Endothelial cell of umbilical vein (primary cell): Measurements from ENCODE around the gene NRXN3. TPM values are rescaled to one million over a fixed set of nuclear protein-coding genes. Genes with fewer than 3 reads are reported as not detected.

ENCODE experiments used
- BruUV-seq: library from RNA; stranded (reverse); fragments of 400-500 nt; replicated peaks from 2 replicates; lab custom pipeline; 2021; lab: Mats Ljungman, UMichigan
- CTCF ChIA-PET: fragments of 300-600, 350-600 bp; sonication (Branson Sonifier 250); formaldehyde crosslinking; loops from one replicate; lab custom pipeline; 2021; ENCODE audit warnings: antibody characterized with exemption, inconsistent platforms; lab: Charles Lee
- POLR2A ChIA-PET: fragments of 300-600, 350-600 bp; sonication (Branson Sonifier 250); formaldehyde crosslinking; loops from one replicate; lab custom pipeline; 2021; ENCODE audit warnings: antibody characterized with exemption, inconsistent platforms; lab: Charles Lee
- DNase-seq: peaks from one replicate; pipeline ENCODE4 v3.0.0-alpha.2; 2011; ENCODE audit warnings: low read depth, low spot score
- FAIRE-seq: peaks from 2 replicates; lab custom pipeline; 2011; peaks lifted over from hg19 to GRCh38; lab: Jason Lieb, UNC
- H2AFZ ChIP-seq: 2 replicates; pipeline ENCODE4 v1.6.0; 2012; ENCODE audit warnings: low read depth, low read length, control low read depth, inconsistent platforms
- H3K27ac ChIP-seq: 2 replicates; pipeline ENCODE4 v1.5.1; 2011; ENCODE audit warnings: low read depth, mild to moderate bottlenecking, control low read depth, low read length, moderate library complexity; ENCODE audit not compliant: insufficient read depth
- H3K27me3 ChIP-seq, 2 experiments: 2 replicates each; pipeline versions ENCODE4 v1.6.0 to v1.6.1; 2011; ENCODE audit warnings: low read length in 2 of 2, mixed read lengths in 1 of 2; ENCODE audit not compliant: control insufficient read depth in 2 of 2, insufficient read depth in 2 of 2
- H3K36me3 ChIP-seq, 2 experiments: 2 replicates in 1 of 2; 3 replicates in 1 of 2; pipeline ENCODE4 v1.5.1; 2011; ENCODE audit warnings: low read length in 2 of 2, mild to moderate bottlenecking in 1 of 2, moderate library complexity in 1 of 2; ENCODE audit not compliant: control insufficient read depth in 2 of 2, insufficient read depth in 2 of 2; ENCODE audit errors: extremely low read depth in 1 of 2
- H3K4me1 ChIP-seq: 3 replicates; pipeline ENCODE4 v1.5.1; 2011; ENCODE audit warnings: mild to moderate bottlenecking, low read length; ENCODE audit not compliant: control insufficient read depth, insufficient read depth; ENCODE audit errors: extremely low read depth
- H3K4me2 ChIP-seq: 2 replicates; pipeline ENCODE4 v1.6.1; 2011; ENCODE audit warnings: low read length, control low read depth, mixed read lengths; ENCODE audit not compliant: insufficient read depth
- H3K4me3 ChIP-seq, 3 experiments: fragments of 200-600 bp in 1 of 3; sonication (generic), shearing (Covaris generic) in 1 of 3; replicated peaks in 1 of 3; 2 replicates each; pipeline ENCODE4 v1.5.1; 2011 to 2016; ENCODE audit warnings: control low read depth in 3 of 3, low read length in 3 of 3, mild to moderate bottlenecking in 2 of 3, inconsistent platforms in 1 of 3, low read depth in 1 of 3, moderate library complexity in 1 of 3; ENCODE audit not compliant: insufficient read depth in 1 of 3
- H3K79me2 ChIP-seq: 2 replicates; pipeline ENCODE4 v1.6.0; 2012; ENCODE audit warnings: low read length, inconsistent platforms; ENCODE audit not compliant: control insufficient read depth, insufficient read depth
- H3K9ac ChIP-seq: replicated peaks from 2 replicates; pipeline ENCODE3; 2011; ENCODE audit warnings: low read length, control low read depth; ENCODE audit not compliant: insufficient read depth; ENCODE audit errors: extremely low read depth
- H3K9me1 ChIP-seq: replicated peaks from 3 replicates; pipeline ENCODE4 v1.6.0; 2011; ENCODE audit warnings: mild to moderate bottlenecking, low read length; ENCODE audit not compliant: control insufficient read depth, insufficient read depth; ENCODE audit errors: extremely low read depth
- H3K9me3 ChIP-seq: replicated peaks from 2 replicates; pipeline ENCODE4 v1.5.1; 2012; ENCODE audit warnings: low read length, inconsistent platforms; ENCODE audit not compliant: control insufficient read depth, insufficient read depth
- H4K20me1 ChIP-seq: replicated peaks from 2 replicates; pipeline ENCODE3; 2011; ENCODE audit warnings: mild to moderate bottlenecking, low read length; ENCODE audit not compliant: control insufficient read depth, insufficient read depth; ENCODE audit errors: extremely low read depth
- EZH2 ChIP-seq: IDR thresholded peaks from 2 replicates; pipeline ENCODE4 v1.6.1; 2012; ENCODE audit warnings: borderline replicate concordance, low read depth, mild to moderate bottlenecking, moderate library complexity, low read length, inconsistent platforms; ENCODE audit not compliant: severe bottlenecking
- FOS ChIP-seq: IDR thresholded peaks from 2 replicates; pipeline ENCODE4 v1.6.1; 2011; ENCODE audit warnings: mild to moderate bottlenecking, low read length, moderate library complexity, borderline replicate concordance; ENCODE audit not compliant: insufficient read depth
- GATA2 ChIP-seq: IDR thresholded peaks from 2 replicates; pipeline ENCODE4 v1.7.0; 2011; ENCODE audit warnings: low read depth, mild to moderate bottlenecking, moderate library complexity, mixed read lengths, low read length; ENCODE audit not compliant: insufficient read length, insufficient read depth
- JUN ChIP-seq: IDR thresholded peaks from 2 replicates; pipeline ENCODE4 v1.6.1; 2011; ENCODE audit warnings: borderline replicate concordance, low read depth; ENCODE audit not compliant: insufficient read length, insufficient read depth
- MYC ChIP-seq: IDR thresholded peaks from one replicate; pipeline ENCODE4 v1.6.1; 2011; ENCODE audit warnings: mild to moderate bottlenecking, low read depth, low read length
- POLR2A ChIP-seq: IDR thresholded peaks from 2 replicates; pipeline ENCODE4 v1.6.1; 2012; ENCODE audit warnings: low read depth, mild to moderate bottlenecking, control low read depth, low read length
- POLR2AphosphoS5 ChIP-seq: IDR thresholded peaks from 2 replicates; pipeline ENCODE4 v1.6.1; 2012; ENCODE audit warnings: low read depth, mild to moderate bottlenecking, control low read depth, low read length, moderate library complexity; ENCODE audit not compliant: insufficient read depth
- dilution Hi-C: fragments of 300-500 bp; cut with MboI; formaldehyde crosslinking; loops from one replicate; pipeline ENCODE4 v1.15.0; 2019; ENCODE audit warnings: low sequenced_read_pairs; ENCODE audit not compliant: extremely low pct_ligation_motif_present
- intact Hi-C: fragments of 100-400 bp; cut with micrococcal nuclease; formaldehyde crosslinking; loops from one replicate; pipeline ENCODE4 v1.10.0; 2022
- polyA plus RNA-seq, 4 experiments: library from polyadenylated mRNA; depleted of rRNA in 3 of 4; stranded (reverse) in 3 of 4; unstranded in 1 of 4; fragments of >200 nt; gene quantifications; 2 replicates each; pipeline versions ENCODE4 v1.2.1 to v1.2.3, GENCODE V29; 2011 to 2012; ENCODE audit warnings: missing spikeins in 1 of 4
- total RNA-seq: library from RNA; stranded (reverse); gene quantifications from 2 replicates; pipeline ENCODE4 v1.2.3, GENCODE V29; 2021
- TF ChIP-seq, protein P1 (sequence below): IDR thresholded peaks from 2 replicates; pipeline ENCODE4 v1.6.1; 2011; ENCODE audit not compliant: insufficient read depth, insufficient read length
- TF ChIP-seq, protein P2 (sequence below), 2 donors: IDR thresholded peaks; 1 replicate in 1 of 2; 2 replicates in 1 of 2; pipeline ENCODE4 v1.5.1; 2011; ENCODE audit warnings: low read length in 2 of 2, mild to moderate bottlenecking in 2 of 2, moderate library complexity in 2 of 2, control low read depth in 1 of 2, inconsistent platforms in 1 of 2, low read depth in 1 of 2; ENCODE audit not compliant: insufficient read depth in 1 of 2; ENCODE audit errors: extremely low read depth in 1 of 2

The NRXN3 gene
- total and polyA plus RNA-seq, 2 donors (not counting 3 experiments of a cell fraction or from before 2014, with no cell fraction given) = 0.72 to 4.2 TPM

DNA sequence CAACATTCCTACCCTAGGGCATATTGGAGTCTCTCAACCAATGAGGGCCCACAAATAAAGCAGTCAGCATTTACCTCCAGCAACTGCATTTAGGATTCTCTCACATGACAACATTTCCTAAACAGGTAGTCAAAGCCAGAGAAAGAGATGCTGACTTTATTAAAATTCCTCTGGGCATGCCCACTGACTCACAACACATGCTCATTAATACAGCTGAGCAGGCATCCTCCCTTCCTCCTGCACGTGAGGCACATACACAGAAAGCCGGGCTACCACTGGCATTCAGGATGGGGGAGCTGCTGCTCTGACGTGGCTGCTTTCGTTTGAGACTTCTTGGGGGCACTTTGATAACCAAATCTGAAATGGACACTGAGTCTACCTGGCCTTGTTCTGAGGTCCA lies 174.1 kb downstream of the NRXN3 start:
- BruUV-seq = no TSS peak
- ChIA-PET CTCF (no interaction called here), POLR2A (no interaction called here)
- Histone ChIP-seq H3K79me2 (no peaks in the 10 kb centered on the region), H2AFZ (no peak overlapping the region), H3K4me1 (no peaks in the 10 kb centered on the region), H3K9ac (no peak overlapping the region), H3K27ac (no peak overlapping the region), H4K20me1 (no peaks in the 10 kb centered on the region), H3K9me1 (no peaks in the 10 kb centered on the region), H3K9me3 (peaks cover 3% of the 10 kb centered on the region), H3K27me3 (no peaks in the 10 kb centered on the region), H3K36me3 (no peaks in the 10 kb centered on the region), H3K4me3 (no peak overlapping the region), H3K4me2 (no peak overlapping the region)
- intact Hi-C loops = no loop called here
- TF ChIP-seq GATA2 (no peak), POLR2A (no peak), JUN (no peak)
- TF ChIP-seq, protein P1, sequence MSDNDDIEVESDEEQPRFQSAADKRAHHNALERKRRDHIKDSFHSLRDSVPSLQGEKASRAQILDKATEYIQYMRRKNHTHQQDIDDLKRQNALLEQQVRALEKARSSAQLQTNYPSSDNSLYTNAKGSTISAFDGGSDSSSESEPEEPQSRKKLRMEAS = no peak
- TF ChIP-seq, protein P2, sequence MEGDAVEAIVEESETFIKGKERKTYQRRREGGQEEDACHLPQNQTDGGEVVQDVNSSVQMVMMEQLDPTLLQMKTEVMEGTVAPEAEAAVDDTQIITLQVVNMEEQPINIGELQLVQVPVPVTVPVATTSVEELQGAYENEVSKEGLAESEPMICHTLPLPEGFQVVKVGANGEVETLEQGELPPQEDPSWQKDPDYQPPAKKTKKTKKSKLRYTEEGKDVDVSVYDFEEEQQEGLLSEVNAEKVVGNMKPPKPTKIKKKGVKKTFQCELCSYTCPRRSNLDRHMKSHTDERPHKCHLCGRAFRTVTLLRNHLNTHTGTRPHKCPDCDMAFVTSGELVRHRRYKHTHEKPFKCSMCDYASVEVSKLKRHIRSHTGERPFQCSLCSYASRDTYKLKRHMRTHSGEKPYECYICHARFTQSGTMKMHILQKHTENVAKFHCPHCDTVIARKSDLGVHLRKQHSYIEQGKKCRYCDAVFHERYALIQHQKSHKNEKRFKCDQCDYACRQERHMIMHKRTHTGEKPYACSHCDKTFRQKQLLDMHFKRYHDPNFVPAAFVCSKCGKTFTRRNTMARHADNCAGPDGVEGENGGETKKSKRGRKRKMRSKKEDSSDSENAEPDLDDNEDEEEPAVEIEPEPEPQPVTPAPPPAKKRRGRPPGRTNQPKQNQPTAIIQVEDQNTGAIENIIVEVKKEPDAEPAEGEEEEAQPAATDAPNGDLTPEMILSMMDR (IDR thresholded peaks at IDR 0.05; ENCODE audit: extremely low read depth in 1 of 2, insufficient read depth in 1 of 2, low read depth in 1 of 2, low read length in 2 of 2) = no peak
- no peak for DNase-seq
- FAIRE-seq = no peak
- dilution Hi-C loops = no loop called here

DNA sequence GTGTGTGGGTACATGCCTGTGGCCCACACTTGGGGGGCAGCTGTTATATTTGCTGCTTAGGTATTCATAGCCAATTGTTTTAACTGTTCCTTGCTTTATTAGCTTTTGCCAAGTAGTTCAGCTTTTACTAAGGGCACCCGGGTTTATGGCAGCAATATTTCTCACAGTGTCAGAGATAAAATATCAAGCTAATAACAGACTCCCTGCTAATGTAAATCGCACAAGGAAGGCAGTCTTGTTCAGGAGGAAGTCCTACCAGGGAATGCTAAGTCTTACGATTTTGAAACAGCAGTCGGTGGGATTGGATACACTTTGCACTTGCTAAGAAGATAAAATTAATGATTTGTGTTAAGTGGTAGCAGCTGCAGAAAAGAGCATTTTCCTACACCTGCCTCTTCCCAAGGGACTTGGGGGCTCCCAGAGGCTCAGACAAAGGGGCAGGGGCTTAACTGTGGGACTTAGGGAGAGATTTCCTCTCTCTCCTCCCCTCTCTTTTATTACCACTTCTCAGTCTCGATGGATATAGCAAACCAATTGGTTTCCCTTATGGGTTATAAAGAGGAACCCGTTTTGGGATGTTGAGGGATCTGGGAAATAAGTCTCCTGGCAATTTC lies 175.1 kb downstream of the NRXN3 start:
- no peak overlapping the region for H3K27ac ChIP-seq
- no peak overlapping the region for H3K9ac ChIP-seq
- no peaks in the 10 kb centered on the region for H3K9me1 ChIP-seq
- no peaks in the 10 kb centered on the region for H4K20me1 ChIP-seq
- ChIA-PET POLR2A (no interaction called here), CTCF (no interaction called here)
- no peaks in the 10 kb centered on the region for H3K4me1 ChIP-seq
- intact Hi-C loops = no loop called here
- H2AFZ ChIP-seq = no peak overlapping the region
- no peak overlapping the region for H3K4me2 ChIP-seq
- no peaks in the 10 kb centered on the region for H3K27me3 ChIP-seq
- dilution Hi-C loops = no loop called here
- no peaks in the 10 kb centered on the region for H3K79me2 ChIP-seq
- no TSS peak for BruUV-seq
- peaks cover 3% of the 10 kb centered on the region for H3K9me3 ChIP-seq
- no peak for DNase-seq
- no peaks in the 10 kb centered on the region for H3K36me3 ChIP-seq
- H3K4me3 ChIP-seq = no peak overlapping the region
- FAIRE-seq = no peak
- TF ChIP-seq POLR2A (no peak), JUN (no peak), FOS (no peak), MYC (no peak), POLR2AphosphoS5 (no peak), GATA2 (no peak), EZH2 (no peak)
- TF ChIP-seq, protein P1 = no peak
- TF ChIP-seq, protein P2 (IDR thresholded peaks at IDR 0.05; ENCODE audit: extremely low read depth in 1 of 2, insufficient read depth in 1 of 2, low read depth in 1 of 2, low read length in 2 of 2) = no peak
